Eye (tissue), 1 donor: ENCODE results near the gene TJAP1.
"Not testable (repeated sequence)": the region's sequence is repeated elsewhere in the genome, so short reads cannot be mapped to it uniquely, and the experiment has no call there.

Experiments used
- DNase-seq: peaks from one replicate; pipeline ENCODE4 v3.0.0-alpha.2; 2015

The TJAP1 gene

GRCh38 chr6:43506667-43507471, 29.5 kb downstream of the TJAP1 start:
- peak; percentile 97 for DNase-seq

- DNase-seq: no peak
These were observed 31.2 kb downstream of the TJAP1 start for GRCh38 chr6:43508481-43509141.

GRCh38 chr6:43509142-43509983, 32.0 kb downstream of the TJAP1 start:
- peak; percentile 57 for DNase-seq

GRCh38 chr6:43509984-43510826, 32.8 kb downstream of the TJAP1 start, which contains the start of gene LRRC73:
Gene LRRC73 (minus strand): TSS chr6:43510346. CDS start chr6:43509785, 561 bp downstream.
- DNase-seq: peak; percentile 94

- DNase-seq: no peak
These were observed 33.4 kb downstream of the TJAP1 start for GRCh38 chr6:43510827-43511163.

GRCh38 chr6:43511824-43512415, 34.5 kb downstream of the TJAP1 start:
- no peak for DNase-seq

GRCh38 chr6:43515808-43516207, 38.4 kb downstream of the TJAP1 start:
- no peak for DNase-seq

GRCh38 chr6:43516367-43516696, 39.0 kb downstream of the TJAP1 start:
- DNase-seq: no peak

- peak; percentile 100 for DNase-seq
These were observed 39.5 kb downstream of the TJAP1 start, which contains the start of the genes POLR1C and YIPF3 for GRCh38 chr6:43516697-43517504. Gene POLR1C (plus strand): TSS chr6:43517089. CDS start chr6:43517110, 21 bp downstream. Gene YIPF3 (minus strand): TSS chr6:43516926. CDS start chr6:43516807, 119 bp downstream.

- no peak for DNase-seq
These were observed 40.4 kb downstream of the TJAP1 start for GRCh38 chr6:43517505-43518357.

- DNase-seq: no peak
These were observed 42.7 kb downstream of the TJAP1 start for GRCh38 chr6:43520097-43520496.

GRCh38 chr6:43521836-43522235, 44.5 kb downstream of the TJAP1 start:
- DNase-seq: no peak

- DNase-seq: no peak
These were observed 45.3 kb downstream of the TJAP1 start for GRCh38 chr6:43522547-43523261.

- DNase-seq: no peak
These were observed 45.9 kb downstream of the TJAP1 start for GRCh38 chr6:43523284-43523683.

- DNase-seq: no peak
These were observed 47.2 kb downstream of the TJAP1 start for GRCh38 chr6:43524483-43524961.

- DNase-seq: no peak
These were observed 54.8 kb downstream of the TJAP1 start for GRCh38 chr6:43532201-43532600.

GRCh38 chr6:43538986-43539385, 61.6 kb downstream of the TJAP1 start:
- DNase-seq: not testable (repeated sequence)

GRCh38 chr6:43539409-43539808, 62.0 kb downstream of the TJAP1 start:
- not testable (repeated sequence) for DNase-seq

GRCh38 chr6:43540507-43540906, 63.1 kb downstream of the TJAP1 start:
- no peak for DNase-seq
